ENCODE measurements around the gene WDR55. TPM values are rescaled to one million over a fixed set of nuclear protein-coding genes. Genes with fewer than 3 reads are reported as not detected.
"Not testable (repeated sequence)": the region's sequence is repeated elsewhere in the genome, so short reads cannot be mapped to it uniquely, and the experiment has no call there.

The WDR55 gene
- total RNA-seq, 1 donor from 2014 or later: 45.1 TPM

- DNase-seq: no peak
Observed at GRCh38 chr5:140658870-140659269, 5.8 kb upstream of the WDR55 start.

GRCh38 chr5:140660371-140660770 is 4.3 kb upstream of the WDR55 start:
- not testable (repeated sequence) for DNase-seq

GRCh38 chr5:140664030-140664358 is 710 bp upstream of the WDR55 start:
- no peak for DNase-seq

GRCh38 chr5:140671035-140671434 is 6.3 kb downstream of the WDR55 start:
- not testable (repeated sequence) for DNase-seq

GRCh38 chr5:140671472-140672125 is 6.9 kb downstream of the WDR55 start:
- DNase-seq: no peak

GRCh38 chr5:140672455-140673186 is 7.9 kb downstream of the WDR55 start:
- DNase-seq: peak; percentile 36

GRCh38 chr5:140673187-140673976 is 8.7 kb downstream of the WDR55 start, which contains the start of gene DND1:
Gene DND1, minus strand, starts transcription at chr5:140673576. Its CDS starts 34 bp downstream, at chr5:140673542.
- DNase-seq: no peak

- DNase-seq: no peak
Observed at GRCh38 chr5:140674211-140674610, 9.5 kb downstream of the WDR55 start.

- DNase-seq: no peak
Observed at GRCh38 chr5:140674629-140675028, 9.9 kb downstream of the WDR55 start.

GRCh38 chr5:140677947-140678346 is 13.2 kb downstream of the WDR55 start:
- DNase-seq: no peak

- no peak for DNase-seq
Observed at GRCh38 chr5:140678993-140679392, 14.3 kb downstream of the WDR55 start.

- no peak for DNase-seq
Observed at GRCh38 chr5:140690376-140690932, 25.8 kb downstream of the WDR55 start.

GRCh38 chr5:140690941-140691924 is 26.5 kb downstream of the WDR55 start, which contains the start of the genes HARS1 and HARS2:
Gene HARS1, minus strand, starts transcription at chr5:140691370. Its CDS starts 66 bp downstream, at chr5:140691304.
Gene HARS2, plus strand, starts transcription at chr5:140691455. Its CDS starts 194 bp downstream, at chr5:140691649.
- DNase-seq: peak; percentile 95

GRCh38 chr5:140694276-140694675 is 29.6 kb downstream of the WDR55 start:
- no peak for DNase-seq

GRCh38 chr5:140696891-140697492 is 32.3 kb downstream of the WDR55 start:
- no peak for DNase-seq

GRCh38 chr5:140700177-140701144 is 35.8 kb downstream of the WDR55 start, which contains the start of gene ZMAT2:
Gene ZMAT2, plus strand, starts transcription at chr5:140700447. Its CDS starts 14 bp downstream, at chr5:140700461.
- peak; percentile 99 for DNase-seq

GRCh38 chr5:140707812-140708211 is 43.1 kb downstream of the WDR55 start:
- DNase-seq: no peak

- DNase-seq: not testable (repeated sequence)
Observed at GRCh38 chr5:140708787-140709186, 44.1 kb downstream of the WDR55 start.

- DNase-seq: peak; percentile 98
Observed at GRCh38 chr5:140710899-140711552, 46.3 kb downstream of the WDR55 start.

Measured in dermis blood vessel endothelial cell (primary cell).